ENCODE measurements around the gene RAI2.

RAI2 gene

GRCh38 chrX:17860811-17861488 lies at the start of gene RAI2:
RAI2 (minus strand) TSS chrX:17861298; CDS start chrX:17802010, 59,288 bp downstream.
- peak; percentile 27 for DNase-seq

DNA sequence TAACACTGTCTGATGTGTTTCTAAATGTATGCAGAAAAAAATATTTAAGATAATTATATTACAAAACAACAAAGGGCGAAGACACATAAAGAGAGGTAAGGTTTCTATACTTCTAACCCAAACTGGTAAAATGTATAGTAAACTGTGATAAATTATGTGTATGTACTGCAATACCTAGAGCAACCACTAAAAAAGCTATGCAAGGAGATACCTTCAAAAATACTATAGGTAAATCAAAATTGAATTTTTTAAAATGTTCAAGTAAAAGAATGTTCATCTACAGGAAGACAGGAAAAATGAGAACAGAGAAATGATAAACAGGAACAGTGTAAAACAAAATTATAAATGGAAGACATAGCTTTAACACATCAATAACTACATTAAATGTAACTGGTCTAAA lies 27.3 kb upstream of the RAI2 start:
- DNase-seq: no peak

GRCh38 chrX:17882680-17883079 lies 21.6 kb upstream of the RAI2 start:
- DNase-seq: no peak

GRCh38 chrX:17878028-17878670 lies 17.1 kb upstream of the RAI2 start:
- DNase-seq: no peak

DNA sequence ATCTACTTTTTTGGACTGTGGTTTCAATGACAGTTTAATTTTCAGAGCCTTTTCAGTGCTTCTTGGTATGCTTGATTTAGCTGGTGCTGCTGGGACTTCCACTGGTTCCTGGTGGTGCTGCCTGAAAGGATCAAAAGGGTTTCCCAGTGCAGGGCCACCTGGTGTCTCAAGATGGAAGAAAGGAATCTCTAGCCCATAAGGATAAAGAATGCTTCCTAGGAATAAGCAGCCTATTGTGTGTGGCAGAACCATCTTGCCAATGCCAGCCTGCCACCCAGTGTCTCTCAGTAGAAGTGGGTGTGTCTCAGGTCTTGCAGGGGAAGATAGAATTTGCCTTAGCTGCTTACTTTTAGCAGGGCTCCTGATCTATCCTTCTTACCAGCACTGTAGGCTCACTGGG lies 15.0 kb upstream of the RAI2 start:
- DNase-seq: no peak

DNA sequence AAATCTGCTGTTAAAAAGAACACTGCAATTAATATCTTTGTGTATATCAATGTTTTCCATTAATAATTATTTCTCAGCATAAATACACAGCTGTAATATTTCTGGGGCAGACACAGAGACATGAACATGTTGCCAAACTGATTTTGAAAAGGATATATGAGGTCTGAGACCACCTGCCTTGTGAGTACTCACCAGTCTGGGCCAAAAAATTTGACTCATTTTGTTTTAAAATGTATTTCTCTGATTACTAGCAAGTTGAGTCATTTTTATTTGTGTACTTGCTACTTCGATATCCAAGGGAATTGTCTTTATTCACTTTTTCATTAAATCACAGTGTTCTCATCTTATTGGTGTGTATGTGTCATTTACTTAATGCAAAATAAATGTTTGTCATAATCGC lies 8.5 kb upstream of the RAI2 start:
- DNase-seq: no peak

DNA sequence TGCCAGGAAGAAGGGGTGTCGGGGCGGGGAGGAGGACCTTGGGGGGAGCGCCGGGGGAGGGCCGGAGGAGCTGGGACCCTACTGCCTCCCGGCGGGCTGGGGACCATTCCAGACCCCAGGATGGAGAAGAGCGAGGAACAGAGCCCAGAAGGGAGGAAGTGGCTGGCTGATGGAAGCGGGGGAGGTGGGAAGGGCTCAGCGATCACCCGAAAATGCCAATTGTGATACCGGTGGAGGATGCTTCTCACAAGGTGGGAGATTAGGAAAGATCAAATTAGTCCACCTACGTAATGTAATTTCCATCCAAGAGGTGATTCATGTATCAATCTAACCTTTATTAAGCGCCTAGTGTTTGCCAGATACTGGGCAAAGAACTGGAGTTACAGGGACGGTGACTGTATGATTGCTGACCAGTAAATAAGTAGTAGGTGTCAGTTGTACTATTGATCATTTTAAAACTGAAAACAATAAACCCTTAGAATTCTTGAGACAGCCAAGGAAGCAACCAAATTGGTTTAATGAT lies 452 bp upstream of the RAI2 start:
- no peak for DNase-seq

- DNase-seq: no peak
Measured at GRCh38 chrX:17860179-17860780, 818 bp downstream of the RAI2 start.

- DNase-seq: no peak
Measured at GRCh38 chrX:17859609-17860178, 1.4 kb downstream of the RAI2 start.

DNA sequence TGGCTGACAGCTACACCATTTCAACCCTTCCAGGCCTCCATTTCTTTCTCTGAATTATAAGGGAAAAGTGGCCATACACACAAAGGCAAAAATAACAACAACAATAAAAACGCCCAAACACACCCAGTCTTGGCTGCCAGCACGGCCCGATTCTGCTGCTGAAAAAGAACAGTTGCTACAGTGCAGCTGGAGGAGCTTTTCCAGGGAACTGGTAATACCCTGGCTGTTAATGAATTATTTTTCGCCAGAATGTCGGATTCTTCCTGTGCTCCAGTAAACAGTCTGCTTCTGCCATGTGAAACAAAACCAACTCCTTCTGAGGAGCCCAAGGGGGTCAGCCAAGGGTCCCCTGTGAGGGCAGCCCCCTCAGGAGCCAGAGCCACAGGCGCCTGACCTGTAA lies 6.6 kb downstream of the RAI2 start:
- DNase-seq: no peak

DNA sequence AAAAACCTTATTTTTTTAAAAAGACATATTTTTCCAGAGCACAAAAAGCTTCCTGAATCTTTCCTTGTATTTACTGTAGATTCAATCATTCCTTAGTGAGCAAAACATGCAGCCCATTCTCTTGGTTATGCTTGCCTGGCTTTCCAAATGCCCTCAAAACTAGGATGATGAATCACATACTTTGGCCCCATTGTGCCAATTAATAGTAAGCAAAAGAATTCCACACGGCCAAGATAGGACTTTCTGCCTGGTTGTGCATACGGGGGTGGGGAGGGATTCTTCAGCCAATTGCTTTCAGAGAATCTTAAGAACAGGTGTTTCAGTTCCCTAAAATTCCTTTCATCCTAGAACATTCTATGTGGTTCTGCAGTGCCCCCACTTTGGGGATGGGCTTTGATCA lies 7.0 kb downstream of the RAI2 start:
- no peak for DNase-seq

DNA sequence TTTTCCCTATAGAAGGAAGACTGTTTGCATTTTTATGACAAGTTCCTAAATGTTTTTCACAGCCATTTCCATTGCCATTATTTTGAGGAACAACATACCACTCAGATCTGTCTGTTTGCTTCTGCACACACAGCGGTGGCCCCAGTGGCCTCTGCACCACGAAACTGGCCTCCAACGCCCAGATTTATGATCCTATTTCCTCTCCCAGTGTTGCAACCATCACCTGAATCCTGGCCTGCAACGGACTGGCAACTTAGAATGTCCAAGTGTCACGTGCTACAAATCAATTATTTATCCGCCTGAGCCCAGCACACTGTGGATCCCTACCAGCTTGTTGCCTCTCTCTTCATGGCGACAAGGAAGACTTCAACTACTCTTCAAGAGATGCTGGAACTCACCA lies 9.2 kb downstream of the RAI2 start:
- DNase-seq: no peak

GRCh38 chrX:17848545-17849265 lies 12.4 kb downstream of the RAI2 start:
- no peak for DNase-seq

GRCh38 chrX:17846045-17846444 lies 15.1 kb downstream of the RAI2 start:
- no peak for DNase-seq

DNA sequence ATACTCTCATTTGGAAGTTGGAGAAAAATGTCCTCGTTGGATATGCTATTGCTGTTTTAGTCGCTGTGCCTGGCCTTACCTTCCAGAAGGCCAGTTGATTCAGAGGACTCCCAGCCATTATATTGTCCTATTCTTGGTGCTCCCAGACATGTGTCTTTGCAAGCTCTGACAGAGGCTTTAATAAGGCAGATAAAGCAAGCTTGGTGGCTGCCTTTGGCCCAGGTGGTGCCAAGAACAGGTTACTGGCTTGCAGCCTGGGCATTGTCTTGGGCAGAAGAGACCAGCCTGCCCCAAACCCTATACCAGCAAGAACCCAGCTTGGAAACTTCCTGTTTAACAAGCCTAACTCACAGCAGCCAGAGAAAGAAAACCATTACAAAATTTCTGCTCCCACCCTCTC lies 16.9 kb downstream of the RAI2 start:
- DNase-seq: no peak

- no peak for DNase-seq
Measured at GRCh38 chrX:17842769-17843525, 18.2 kb downstream of the RAI2 start.

DNA sequence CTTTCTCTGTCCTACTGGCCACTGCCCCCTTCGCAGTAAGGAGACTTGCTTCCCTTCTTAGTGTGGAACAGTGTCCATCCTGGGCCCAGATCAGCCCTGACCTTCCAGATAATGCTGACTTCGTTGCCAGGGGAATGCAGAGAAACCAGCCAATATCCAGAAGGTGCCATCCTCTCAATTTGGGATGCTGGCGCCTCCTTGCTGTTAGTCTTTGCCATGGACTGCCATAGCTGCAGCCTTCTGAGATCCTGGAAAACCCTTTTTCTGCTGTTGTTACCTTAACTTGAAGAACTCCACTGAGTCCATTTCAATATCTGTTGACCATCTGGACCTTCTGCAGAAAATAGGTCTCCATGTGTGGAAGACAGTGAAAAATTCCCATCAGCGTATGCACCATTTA lies 21.8 kb downstream of the RAI2 start:
- DNase-seq: no peak

DNA sequence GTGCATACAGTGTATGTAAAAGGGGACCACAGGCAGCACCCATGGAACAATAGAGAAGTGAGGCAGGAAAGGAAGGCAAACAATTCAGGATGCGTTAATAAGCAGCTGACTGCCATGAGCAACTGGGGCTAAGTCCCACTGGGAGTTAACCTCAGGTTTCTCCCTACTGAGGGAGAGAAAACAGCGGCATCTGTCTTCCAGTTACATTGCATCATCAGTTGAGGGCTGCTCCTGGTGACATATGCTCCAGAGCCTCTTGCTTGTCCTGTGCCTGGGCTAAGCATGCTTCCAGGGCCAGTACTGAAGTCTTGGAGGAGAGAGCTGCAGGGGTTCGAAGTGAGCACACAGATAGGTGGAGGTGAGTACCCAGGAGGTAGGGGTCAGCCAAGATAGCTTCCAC lies 24.3 kb downstream of the RAI2 start:
- DNase-seq: no peak

DNA sequence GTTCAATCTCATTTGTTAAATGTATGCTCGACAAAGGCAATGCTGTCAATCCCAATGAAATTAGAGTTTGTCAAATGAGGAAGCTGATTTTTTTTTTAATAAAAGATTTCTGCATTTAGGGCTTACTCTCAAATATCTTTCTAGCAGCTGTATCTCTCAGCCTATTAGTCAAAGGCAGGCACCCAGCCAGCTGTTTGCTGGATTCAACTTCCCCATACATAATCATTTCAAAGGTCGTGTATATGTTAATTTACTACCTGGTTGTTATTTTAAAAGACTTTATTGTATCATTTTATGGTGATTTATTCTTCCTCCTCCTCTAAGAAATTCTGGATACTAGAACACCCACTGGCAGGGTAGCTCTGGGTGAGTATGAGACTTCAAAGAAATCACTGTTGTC lies 27.1 kb downstream of the RAI2 start:
- DNase-seq: no peak

GRCh38 chrX:17831255-17831654 lies 29.8 kb downstream of the RAI2 start:
- no peak for DNase-seq

DNA sequence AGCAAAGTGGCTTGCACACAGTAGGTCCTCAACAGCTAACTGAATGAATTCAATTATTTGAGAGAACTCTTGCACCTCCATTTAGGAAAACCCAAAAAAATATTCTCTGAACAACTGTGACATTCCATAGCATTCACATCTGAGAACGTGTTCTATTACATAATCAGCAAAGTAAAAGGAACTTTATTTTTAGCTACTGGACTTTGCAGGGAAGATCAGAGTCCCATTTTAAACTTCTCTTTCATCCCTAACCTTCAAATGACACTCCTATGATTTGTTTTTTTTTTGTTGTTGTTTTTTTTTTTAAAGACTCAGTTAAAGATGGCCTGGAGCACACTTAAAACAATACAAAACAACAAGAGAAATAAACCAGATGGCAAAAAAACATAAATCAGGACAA lies 30.9 kb downstream of the RAI2 start:
- no peak for DNase-seq

DNA sequence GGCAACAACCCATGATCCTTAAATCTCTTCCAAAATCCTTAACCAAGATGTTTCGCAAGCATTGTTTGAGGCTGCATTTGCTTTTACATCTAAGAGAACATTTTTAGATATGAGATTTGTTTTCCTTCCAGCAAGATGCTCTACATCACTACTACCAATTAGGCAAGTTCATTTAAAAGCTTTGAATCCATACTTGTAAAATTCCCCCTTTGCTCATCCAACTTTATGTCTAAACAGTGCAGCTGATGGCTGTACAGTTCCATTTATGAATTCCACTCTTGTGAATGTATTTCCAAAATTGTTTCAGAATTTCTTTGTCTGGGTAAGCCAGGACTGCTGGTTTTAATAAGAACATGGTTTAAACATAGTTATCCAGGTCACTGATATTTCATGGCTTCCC lies 31.5 kb downstream of the RAI2 start:
- no peak for DNase-seq

- DNase-seq: no peak
Measured at GRCh38 chrX:17828171-17828570, 32.9 kb downstream of the RAI2 start.

All from activated T-cell treated with anti-CD3 and anti-CD28 coated beads for 4 hours (primary cell).